Stimulated activated CD8-positive, alpha-beta memory T cell treated with anti-CD3 and anti-CD28 coated beads, Interleukin-15, amount 100 ng/mL, for 24 hours (primary cell): ENCODE results near the gene TSPEAR.
"Not testable (repeated sequence)": the region's sequence is repeated elsewhere in the genome, so short reads cannot be mapped to it uniquely, and the experiment has no call there.

Experiments used
- DNase-seq: peaks from one replicate; pipeline ENCODE4 v3.0.0-alpha.2; 2020; ENCODE audit warnings: low read depth

The TSPEAR gene

GRCh38 chr21:44589094-44589493 is 122.3 kb downstream of the TSPEAR start:
- DNase-seq: no peak

DNA sequence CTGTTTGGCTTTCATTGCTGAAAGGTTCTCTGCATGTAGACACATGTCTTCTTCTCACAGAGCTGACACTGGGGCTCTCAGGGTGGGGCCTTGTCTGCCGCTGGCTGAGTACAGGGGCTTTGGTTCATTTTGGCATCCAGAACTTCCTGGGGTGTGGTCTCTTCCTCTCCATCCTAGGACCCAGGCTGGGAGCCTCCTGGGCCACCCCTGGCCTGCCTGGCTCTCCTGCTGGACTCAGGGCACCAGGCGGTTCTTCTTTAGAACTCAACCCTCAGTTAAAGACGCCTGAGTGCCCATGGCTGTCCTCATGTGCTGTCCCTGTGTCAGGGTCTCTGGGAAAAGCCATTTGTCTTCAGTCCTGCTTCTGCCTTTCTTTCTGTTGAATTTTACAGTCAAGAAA is 125.5 kb downstream of the TSPEAR start:
- DNase-seq: no peak

- DNase-seq: no peak
Observed at GRCh38 chr21:44583800-44584147, 127.6 kb downstream of the TSPEAR start.

DNA sequence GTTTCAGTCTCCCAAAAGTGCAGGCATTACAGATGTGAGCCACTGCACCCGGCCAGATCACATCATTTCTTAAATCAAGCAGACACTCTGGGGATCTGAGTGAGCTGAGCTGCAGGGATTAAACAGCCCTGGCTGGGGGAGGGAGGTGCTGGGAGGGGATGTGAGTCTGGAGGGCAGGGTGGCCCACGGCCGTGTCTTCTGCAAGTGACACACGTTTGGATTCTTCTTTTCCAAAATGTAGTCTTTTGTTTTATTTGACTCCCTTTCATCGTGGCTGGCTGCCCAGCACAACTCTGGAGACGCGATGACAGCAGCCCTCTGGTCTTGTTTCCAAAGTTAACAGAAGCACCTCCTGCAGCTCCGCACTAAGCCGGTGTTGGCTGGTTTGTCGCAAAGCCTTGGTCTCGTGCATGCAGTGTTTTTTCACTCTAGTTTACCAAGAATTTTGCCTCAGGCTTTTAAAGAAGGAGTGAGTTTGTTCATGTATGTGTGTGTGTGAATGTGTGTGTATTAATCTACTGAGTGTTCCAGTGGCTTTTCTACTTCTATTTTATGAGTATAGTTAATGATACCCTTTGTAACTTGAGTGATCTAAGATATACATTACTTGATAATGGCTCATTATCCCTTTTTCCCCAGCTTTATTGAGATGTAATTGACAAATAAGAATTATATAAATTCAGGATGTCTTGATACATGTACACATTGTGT is 128.1 kb downstream of the TSPEAR start:
- no peak for DNase-seq

DNA sequence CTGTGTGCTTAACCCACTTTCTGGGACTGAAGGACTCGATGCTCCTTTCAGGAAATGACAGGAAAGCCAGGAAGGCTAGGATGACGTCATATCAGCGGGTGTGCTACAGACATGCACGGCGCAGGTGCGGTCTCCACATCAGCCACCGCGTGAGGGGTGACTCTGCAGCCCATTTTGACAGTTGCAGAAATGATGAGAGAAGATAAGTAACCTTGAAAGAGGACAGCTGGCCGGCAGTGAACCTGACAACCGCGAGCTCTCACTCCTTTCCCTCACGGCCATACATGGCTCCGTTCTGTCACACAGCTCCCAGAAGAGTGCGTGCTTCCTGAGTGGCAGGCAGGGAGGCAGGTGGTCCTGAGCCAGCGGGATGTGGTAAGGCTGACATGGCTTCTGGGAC is 129.3 kb downstream of the TSPEAR start:
- no peak for DNase-seq

DNA sequence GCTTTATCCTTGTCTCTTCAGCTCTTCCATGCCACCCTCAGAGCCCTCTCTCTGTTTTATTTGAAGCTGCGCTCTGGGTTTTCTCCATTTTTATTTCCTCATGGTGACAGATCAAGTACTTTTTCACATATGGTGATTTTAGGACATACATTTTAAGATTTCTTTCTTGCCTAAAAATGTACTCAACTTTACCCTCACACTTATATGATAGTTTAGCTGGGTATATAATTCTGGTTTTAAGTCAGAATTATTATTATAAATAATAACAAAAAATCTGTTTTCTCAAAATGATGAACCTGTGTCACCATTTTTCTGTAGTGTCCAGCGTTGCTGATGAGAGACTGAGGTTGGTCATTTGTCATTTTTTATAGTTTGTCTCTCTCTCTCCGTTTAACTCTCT is 130.2 kb downstream of the TSPEAR start:
- no peak for DNase-seq

DNA sequence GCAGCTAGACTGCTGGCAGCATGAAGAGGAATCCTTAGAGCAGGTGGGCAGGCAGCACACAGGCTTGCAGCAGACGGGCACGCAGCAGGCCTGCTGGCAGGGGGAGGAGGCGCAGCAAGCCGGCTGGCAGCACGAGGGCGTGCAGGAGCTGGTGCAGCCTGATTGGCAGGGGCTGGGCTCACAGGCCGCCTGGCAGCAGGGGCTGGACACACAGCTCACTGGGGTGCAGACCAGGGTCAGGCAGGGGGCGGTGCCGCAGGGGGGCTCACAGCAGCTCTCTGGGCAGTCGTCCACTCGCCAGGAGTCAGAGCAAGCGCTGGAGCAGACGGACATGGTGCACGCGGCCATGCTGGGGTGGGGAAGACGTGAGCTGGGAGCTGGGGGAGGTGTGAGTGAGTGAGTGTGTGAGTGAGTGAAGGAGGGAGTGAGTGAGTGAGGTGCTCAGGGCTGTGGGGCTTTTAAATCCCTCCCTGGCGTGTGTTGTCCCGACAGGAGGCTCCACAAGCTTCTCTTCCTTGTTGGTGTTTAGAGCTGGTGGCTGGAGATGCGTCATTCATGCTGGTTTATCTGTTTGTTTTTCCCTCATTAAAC is 131.0 kb downstream of the TSPEAR start, which contains the start of gene KRTAP10-5:
TSS of gene KRTAP10-5 (minus strand) at position 374 of the 591 bp plus-strand sequence. CDS start at position 348, 26 bp downstream.
- DNase-seq: not testable (repeated sequence)

GRCh38 chr21:44579833-44580144 is 131.6 kb downstream of the TSPEAR start:
- no peak for DNase-seq

DNA sequence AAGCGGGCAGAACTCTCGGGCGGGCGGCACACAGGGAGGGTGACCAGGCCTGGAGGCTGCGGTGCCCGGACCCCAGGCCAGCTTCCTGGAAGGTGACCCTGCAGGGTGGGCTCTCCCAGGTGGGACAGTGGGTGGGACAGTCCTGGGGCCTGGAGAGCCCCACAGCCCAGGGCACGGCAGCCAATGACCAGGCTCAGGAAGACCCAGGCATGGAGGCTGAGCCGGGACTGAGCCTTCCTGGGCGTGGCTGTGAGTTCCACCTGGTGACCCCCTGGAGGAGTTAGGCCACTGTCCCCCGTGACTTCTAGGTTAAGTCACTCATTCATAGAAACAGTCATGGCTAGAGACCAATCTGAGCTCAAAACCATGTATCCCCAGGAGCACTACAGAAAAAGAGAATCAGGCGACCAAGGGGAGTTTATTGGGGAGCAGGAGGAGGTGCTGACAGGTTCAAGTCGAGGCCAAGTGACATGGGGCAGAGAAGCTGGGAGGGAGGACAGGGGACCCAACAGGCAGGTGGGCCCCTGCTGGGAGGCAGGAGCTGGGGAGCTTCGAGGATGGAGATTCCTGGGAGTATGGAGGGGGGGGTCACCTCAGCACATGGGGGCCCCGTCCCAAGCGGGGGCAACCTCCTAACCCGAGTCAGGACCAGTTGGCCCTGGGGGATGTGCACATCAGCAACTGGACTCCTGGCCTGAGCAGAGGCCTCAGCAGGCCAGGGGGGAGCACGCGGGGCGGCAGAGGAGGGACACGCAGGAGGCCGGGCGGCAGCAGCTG is 132.1 kb downstream of the TSPEAR start:
- DNase-seq: no peak

DNA sequence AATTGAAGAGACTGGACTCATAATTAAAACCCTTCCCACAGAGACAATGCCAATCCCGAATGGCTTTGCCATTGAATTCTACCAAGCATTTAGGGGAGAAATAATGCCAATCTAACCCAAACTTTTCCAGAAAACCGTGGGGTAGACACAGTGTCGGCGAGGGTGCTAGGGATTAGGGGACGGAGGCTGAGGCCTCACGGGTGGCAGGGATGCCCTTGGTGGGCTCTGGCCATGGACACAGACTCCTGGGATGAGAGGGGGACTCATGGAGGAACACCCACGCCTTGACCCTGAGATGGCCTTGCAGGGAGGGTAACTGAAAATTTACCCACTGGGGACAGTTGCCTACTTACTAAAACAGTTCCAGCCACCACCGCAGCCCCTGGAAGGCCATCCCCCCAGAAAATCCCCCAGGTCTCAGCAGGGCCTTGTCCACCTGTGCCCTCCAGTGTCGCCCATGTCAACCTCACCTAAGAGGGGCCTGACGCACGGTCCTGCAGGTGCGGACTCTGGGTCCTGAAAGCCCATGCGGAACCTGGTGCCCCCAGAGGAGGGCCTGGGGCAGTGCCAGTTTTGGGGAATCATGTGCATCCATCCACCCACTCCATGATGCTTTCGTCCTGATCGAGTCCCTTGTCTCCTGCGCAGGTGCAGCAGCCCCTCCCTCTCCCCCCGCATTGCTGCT is 132.9 kb downstream of the TSPEAR start:
- no peak for DNase-seq

DNA sequence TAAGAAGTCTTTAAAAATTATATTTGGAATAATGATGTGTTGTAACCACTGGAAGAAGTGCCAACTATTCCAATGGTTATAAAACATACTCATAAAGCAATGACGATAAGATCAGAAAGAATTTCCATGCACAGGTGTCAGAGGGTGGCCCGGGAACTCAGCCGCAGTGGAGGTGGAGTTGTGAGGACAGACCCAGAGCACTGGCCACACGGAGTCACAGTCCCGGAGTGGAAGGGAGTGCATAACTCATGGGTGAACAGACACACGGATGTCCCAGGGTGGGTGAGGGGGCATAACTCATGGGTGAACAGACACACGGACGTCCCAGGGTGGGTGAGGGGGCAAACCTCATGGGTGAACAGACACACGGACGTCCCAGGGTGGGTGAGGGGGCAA is 135.3 kb downstream of the TSPEAR start:
- DNase-seq: no peak

- DNase-seq: no peak
Observed at GRCh38 chr21:44575307-44576024, 135.9 kb downstream of the TSPEAR start.

DNA sequence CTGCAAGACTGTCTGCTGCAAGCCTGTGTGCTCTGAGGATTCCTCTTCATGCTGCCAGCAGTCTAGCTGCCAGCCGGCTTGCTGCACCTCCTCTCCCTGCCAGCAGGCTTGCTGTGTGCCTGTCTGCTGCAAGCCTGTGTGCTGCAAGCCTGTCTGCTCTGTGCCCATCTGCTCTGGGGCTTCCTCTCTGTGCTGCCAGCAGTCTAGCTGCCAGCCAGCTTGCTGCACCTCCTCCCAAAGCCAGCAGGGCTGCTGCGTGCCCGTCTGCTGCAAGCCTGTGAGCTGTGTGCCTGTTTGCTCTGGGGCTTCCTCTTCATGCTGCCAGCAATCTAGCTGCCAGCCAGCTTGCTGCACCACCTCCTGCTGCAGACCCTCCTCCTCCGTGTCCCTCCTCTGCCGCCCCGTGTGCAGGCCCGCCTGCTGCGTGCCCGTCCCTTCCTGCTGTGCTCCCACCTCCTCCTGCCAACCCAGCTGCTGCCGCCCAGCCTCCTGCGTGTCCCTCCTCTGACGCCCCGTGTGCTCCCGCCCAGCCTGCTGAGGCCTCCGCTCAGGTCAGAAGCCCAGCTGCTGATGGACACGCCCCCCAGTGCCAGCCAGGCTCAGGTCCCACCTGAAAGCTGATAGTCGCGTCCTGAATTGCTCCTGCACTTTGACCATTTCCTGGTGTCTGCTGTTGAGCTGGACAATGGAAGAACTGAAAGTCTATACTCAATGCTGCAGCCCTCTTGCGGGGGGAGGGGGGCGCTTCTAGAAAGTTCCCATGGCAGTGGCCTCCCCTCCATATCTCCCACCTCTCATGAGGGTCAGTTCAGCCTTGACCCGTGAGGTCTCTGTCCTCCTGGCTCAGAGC is 136.7 kb downstream of the TSPEAR start:
- DNase-seq: no peak

DNA sequence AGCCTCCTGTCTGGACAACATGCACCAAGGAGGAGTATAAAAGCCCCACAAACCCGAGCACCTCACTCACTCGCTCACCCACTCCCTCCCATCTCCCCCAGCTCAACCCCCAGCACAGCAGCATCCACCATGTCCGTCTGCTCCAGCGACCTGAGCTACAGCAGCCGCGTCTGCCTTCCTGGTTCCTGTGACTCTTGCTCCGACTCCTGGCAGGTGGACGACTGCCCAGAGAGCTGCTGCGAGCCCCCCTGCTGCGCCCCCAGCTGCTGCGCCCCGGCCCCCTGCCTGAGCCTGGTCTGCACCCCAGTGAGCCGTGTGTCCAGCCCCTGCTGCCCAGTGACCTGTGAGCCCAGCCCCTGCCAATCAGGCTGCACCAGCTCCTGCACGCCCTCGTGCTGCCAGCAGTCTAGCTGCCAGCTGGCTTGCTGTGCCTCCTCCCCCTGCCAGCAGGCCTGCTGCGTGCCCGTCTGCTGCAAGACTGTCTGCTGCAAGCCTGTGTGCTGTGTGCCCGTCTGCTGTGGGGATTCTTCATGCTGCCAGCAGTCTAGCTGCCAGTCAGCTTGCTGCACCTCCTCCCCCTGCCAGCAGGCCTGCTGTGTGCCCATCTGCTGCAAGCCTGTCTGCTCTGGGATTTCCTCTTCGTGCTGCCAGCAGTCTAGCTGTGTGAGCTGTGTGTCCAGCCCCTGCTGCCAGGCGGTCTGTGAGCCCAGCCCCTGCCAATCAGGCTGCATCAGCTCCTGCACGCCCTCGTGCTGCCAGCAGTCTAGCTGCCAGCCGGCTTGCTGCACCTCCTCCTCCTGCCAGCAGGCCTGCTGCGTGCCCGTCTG is 137.5 kb downstream of the TSPEAR start, which contains the start of gene KRTAP10-4:
TSS of gene KRTAP10-4 (plus strand) at position 100 of the 827 bp plus-strand sequence. CDS start at position 130, 30 bp downstream.
- not testable (repeated sequence) for DNase-seq

DNA sequence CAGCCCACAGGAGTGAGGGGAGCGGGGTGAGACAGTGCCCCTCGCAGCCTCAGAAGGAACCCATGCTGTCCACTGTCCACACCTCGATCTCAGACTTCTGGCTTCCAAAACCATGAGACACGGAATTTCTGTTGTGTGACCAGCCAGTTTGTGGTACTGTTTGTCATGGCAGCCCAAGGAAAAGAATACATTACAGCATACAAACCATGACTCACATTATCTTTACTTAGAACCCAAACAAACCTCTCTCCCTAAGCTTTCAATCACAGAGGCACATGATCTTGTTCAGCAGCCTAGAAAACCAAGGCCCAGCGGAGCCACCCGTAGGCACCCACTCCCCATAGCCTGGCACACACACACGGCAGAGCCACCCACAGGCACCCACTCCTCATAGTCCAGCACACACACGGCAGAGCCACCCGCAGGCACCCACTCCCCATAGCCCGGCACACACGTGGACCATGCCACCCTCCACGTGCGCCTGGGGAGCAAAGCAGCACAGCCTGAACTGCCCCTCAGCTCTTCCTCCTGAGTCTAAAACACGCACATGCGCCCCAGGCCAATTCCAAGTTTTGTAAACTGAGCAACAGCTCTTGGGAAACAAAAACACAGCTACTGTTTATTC is 138.3 kb downstream of the TSPEAR start:
- no peak for DNase-seq

DNA sequence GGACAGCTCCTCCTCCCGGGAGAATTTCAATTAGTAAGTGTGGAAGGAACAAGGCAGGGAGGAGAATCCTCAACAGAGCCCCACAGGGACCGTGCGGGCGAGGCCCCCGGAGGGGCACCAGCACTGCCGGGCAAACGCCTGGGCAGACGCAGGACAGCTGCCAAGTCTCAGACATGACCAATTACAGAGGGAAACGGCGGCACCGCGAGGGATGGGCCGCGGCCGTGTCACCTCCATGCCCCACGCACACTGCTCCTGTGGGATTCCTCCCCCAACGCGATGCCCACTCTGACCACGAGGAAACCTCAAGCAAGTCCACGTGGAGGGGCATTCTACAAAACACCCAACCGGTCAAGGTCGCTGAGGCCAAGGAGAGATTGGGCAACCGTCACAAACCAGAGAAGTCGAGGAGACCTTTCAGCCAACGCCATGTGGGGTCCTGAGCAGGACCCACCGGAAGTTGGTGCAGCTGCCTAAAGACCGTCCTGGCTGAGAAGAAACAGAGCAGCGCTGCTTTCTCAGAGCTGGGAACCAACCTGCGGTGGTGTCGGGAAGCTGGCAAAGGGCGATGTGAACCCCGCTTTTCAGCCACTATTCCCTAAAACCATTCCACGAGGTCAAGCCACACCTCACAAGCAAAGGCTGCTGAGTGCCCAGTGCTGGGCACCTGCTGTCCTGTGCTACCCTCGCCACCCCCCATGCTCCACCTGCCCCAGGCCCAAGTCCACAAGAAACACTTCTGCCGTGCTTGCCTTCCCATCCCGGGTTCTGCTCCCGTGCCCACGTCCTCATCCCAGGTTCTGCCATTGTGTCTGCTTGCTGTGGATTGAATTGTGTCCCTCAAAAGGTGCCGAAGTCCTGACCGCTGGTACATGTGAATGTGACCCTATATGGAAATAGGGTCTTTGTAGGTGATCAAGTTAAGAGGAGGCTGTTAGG is 139.3 kb downstream of the TSPEAR start:
- no peak for DNase-seq

- no peak for DNase-seq
Observed at GRCh38 chr21:44571296-44571695, 140.1 kb downstream of the TSPEAR start.

DNA sequence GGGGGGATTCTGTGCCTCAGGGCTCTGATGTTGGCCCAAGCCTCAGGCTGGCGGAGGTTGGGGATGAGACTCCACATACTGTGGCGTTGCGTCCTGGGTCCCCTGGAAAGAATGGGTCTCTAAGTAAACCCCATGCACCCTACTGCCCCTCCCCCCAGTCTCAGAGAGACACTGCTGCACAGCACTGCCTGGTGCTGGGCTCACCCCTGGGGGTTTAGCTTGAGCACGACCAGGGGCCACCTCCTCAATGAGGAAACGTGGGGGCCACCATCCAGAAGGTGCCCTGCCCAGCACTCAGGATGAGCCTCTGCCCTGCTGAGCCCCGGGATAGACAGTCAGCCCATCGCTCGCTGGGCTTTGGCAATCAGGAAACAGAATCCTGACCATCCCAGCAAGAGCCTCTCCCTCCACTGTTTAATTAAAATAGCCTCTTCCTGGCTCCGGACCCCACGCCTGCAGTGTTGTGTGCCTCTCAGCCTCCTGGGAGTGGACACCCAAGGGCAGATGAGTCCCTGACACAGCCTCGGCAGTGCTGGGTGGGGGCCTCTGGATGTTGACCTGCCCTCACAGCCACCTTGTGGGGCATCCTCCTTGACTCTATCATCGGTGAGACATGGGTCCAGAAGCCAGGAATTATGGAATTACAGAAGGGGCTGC is 141.4 kb downstream of the TSPEAR start:
- no peak for DNase-seq
